Right cardiac atrium (tissue), 5 donors: ENCODE measurements around the gene ROBO1. TPM values are rescaled to one million over a fixed set of nuclear protein-coding genes. Genes with fewer than 3 reads are reported as not detected.

Source experiments
- ATAC-seq, 2 donors: fragments of 200-7000 bp; cut with Tn5 transposase; one replicate each; pipeline versions ENCODE4 v1.8.0 to v1.9.1; 2020; ENCODE audit warnings: moderate library complexity in 2 of 2, mild to moderate bottlenecking in 1 of 2
- DNase-seq, 3 donors: peaks; one replicate each; pipeline ENCODE4 v3.0.0-alpha.2; 2020
- H3K27ac ChIP-seq: one replicate; pipeline ENCODE4 v1.5.1; 2013; ENCODE audit warnings: mild to moderate bottlenecking, low read length, control low read depth, moderate library complexity
- H3K27me3 ChIP-seq: one replicate; pipeline ENCODE4 v1.6.1; 2013; ENCODE audit not compliant: control insufficient read depth, insufficient read depth
- H3K4me1 ChIP-seq: one replicate; pipeline ENCODE4 v1.6.1; 2013; ENCODE audit warnings: low read length; ENCODE audit not compliant: control insufficient read depth, insufficient read depth
- H3K4me3 ChIP-seq: one replicate; pipeline ENCODE4 v1.5.1; 2013; ENCODE audit warnings: low read length, control low read depth
- H3K9me3 ChIP-seq: one replicate; pipeline ENCODE4 v1.6.1; 2013; ENCODE audit warnings: low read length; ENCODE audit not compliant: control insufficient read depth
- WGBS: extraction: QIAGEN DNeasy Blood & Tissue Kit; methylation state at CpG from one replicate; pipeline ENCODE4 v1.1.7; 2013; 5-methylcytosine and 5-hydroxymethylcytosine counted together
- intact Hi-C, 4 donors: fragments of 100-400 bp; cut with DNase I; formaldehyde crosslinking; loops; one replicate each; pipeline versions ENCODE4 v1.11.0 to v1.14.0; 2022 to 2023
- polyA plus RNA-seq: library from polyadenylated mRNA; stranded (reverse); fragments of 200-250 nt; gene quantifications from one replicate; pipeline ENCODE4 v1.2.3, GENCODE V29; 2013
- total RNA-seq, 4 donors: library from RNA; stranded (reverse); fragmentation: NEBNext Ultra II Directional; extraction: Animal tissue kit (Norgen Biotek cat#: 25700); gene quantifications; one replicate each; pipeline ENCODE4 v1.2.1, GENCODE V29; 2021
- donor health status: healthy with polysubstance abuse.
- donor health status: DM: no; HTN: yes; CAD: no.
- donor health status: DM: no; HTN: no; CAD: no.
- donor health status: DM: no; HTN: yes; CAD: no; lungs with severe emphysema.
- donor health status: DM: yes; HTN: yes; CAD: no.

ROBO1 gene
- total and polyA plus RNA-seq, 5 donors, result 5.5 to 16.2 (median 13.5) TPM

DNA sequence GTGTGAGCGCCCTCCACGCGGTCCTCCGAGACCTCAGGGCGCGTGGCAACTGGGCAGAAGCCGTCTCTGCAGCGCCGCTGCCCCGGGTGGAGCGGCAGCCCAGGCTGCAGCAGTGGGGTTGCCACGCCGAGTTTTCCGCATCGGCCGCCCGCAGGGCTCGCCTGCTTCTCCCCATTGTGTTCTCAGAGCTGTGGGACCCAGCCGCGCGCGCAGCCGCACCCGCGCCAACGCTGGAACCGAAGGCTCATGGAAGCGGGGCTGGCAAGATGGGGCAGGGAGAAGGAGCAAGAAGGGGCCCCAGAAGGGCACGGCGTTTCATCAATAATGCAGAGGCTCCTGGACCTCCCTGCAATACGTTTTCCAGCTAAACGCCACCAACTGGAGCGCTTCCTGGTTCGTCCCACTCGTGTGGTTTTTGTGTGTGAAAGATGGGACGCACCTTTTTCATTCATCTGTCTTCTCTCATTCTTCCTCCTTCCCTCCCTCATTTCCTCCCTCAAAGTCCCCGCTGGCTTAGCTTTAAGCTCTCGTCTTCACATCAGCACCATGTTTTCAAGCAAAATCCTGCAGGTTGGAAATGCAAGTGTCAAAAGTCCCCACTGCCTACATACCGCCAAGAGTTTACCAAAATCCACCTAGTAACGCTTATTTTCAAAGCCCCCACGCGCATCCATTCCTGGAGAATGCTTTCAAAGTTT lies 1.2 kb downstream of the ROBO1 start:
- 2% methylated on average over 42 of the region's 42 CpGs for WGBS
- ATAC-seq (no peak), DNase-seq (peak in 1 of 3 donors; percentile 41)
- peak overlapping the region; percentile 9 for H3K4me3 ChIP-seq
- intact Hi-C loops, result no loop called here
- peaks cover 3% of the 10 kb centered on the region for H3K27me3 ChIP-seq
- no peak overlapping the region for H3K27ac ChIP-seq
- peaks cover 3% of the 10 kb centered on the region for H3K4me1 ChIP-seq
- H3K9me3 ChIP-seq, result no peaks in the 10 kb centered on the region

DNA sequence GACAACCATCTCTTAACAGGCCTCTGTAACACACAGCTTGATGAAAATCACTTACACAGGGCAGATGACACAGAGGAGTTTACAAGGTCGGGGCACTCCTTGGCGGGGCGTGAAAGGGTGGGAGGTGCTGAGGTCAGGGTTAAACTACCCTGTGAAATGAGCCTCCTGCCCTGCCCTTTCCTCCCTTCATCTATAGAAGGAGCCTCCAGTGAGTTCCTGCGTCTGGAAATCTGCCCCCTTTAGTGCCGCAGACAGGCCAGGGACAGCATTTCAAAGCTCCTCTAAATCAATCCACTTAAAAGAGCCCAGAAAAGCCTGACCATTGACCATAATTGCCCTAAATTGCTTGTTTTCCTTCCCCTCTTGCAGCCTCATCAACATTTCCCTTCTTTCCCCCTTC lies 1.9 kb downstream of the ROBO1 start:
- intact Hi-C loops, result no loop called here
- peaks cover 3% of the 10 kb centered on the region for H3K4me1 ChIP-seq
- H3K4me3 ChIP-seq, result no peak overlapping the region
- H3K27me3 ChIP-seq, result peaks cover 3% of the 10 kb centered on the region
- WGBS, result 19% methylated on average over 5 of the region's 5 CpGs
- no peak overlapping the region for H3K27ac ChIP-seq
- no peak for DNase-seq
- no peak for ATAC-seq
- H3K9me3 ChIP-seq, result no peaks in the 10 kb centered on the region

DNA sequence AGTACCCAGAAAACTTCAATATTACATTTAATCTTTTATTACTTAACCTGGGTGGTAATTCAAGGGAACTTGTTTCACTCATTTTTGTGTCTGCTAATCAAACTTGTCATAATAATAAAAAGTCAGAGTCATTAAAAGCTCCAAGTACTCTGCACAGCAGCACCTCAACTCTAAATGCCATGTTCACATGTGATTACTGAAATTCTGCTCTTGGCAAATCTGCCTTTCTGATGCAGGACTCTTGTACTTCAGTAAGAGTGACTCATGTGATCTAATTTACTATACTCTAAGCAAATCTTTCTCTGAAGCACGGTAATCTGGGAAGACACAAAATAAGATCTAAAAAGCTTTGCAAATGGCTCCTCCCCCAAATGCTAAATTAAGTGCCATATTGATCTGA lies 6.4 kb downstream of the ROBO1 start:
- intact Hi-C loops, result no loop called here
- H3K4me1 ChIP-seq, result peaks cover 3% of the 10 kb centered on the region
- peaks cover 3% of the 10 kb centered on the region for H3K27me3 ChIP-seq
- no peak for DNase-seq
- no peak overlapping the region for H3K4me3 ChIP-seq
- H3K27ac ChIP-seq, result no peak overlapping the region
- H3K9me3 ChIP-seq, result no peaks in the 10 kb centered on the region
- no peak for ATAC-seq
- 70% methylated on average over 1 of the region's 1 CpG for WGBS

DNA sequence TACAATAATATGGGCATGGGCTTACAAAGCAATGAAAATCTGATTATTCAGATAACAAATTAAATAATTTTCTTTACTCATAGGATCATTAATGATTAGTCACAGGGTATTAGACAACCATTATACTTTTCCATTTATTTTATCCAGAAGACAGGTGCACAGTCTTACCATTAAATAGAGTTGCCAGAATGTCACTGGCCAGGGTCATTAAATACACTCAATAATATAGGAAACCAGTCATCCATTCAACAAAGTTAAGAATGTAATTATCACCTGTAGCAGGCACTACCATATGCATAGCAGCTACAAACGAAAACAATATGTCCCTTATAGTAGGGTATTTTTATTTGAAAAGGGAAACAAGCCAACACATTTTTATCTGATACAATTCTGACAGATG lies 16.1 kb downstream of the ROBO1 start:
- WGBS, result 51% methylated on average over 1 of the region's 1 CpG
- Histone ChIP-seq H3K4me3 (no peak overlapping the region), H3K4me1 (no peaks in the 10 kb centered on the region), H3K27me3 (no peaks in the 10 kb centered on the region), H3K9me3 (no peaks in the 10 kb centered on the region), H3K27ac (no peak overlapping the region)
- DNase-seq, result no peak
- intact Hi-C loops, result no loop called here
- no peak for ATAC-seq

DNA sequence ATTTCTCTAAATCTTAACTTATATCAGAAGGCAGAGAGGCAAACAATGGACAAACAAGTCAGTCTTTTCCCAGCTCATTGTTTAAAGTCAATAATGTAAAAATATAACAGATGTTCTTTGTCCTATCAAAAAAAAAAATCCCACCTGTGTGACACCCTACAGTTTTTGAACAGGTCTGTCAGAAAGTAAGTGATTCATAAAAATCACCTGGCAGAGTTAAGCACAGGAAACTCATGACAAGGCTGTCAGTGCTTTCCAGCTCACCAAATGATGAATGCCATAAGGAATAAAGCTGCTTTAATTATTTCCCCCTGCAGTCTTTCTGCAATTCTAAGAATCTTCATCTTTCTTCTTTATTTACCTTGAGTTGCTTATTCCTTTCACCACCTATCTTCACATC lies 30.3 kb downstream of the ROBO1 start:
- no peaks in the 10 kb centered on the region for H3K4me1 ChIP-seq
- intact Hi-C loops, result no loop called here
- no peak for ATAC-seq

DNA sequence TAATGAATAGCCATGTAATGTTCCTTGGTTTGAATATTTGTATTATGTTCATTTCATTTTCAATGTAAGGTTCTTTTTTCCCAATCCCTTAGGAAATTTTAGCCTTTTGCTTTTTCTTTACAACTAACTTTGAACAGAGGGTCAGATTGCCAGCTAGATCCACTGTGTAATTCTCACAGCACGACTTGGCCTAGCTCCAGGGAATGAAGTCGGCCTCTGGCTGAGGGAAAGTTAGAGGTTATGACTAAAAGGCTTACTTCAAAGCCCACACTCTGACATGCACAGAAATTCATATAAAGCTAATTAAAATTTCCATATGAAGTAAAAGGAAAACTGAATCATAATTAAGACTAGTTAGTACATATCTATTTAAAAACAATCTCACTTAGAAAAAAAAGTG lies 38.7 kb downstream of the ROBO1 start:
- DNase-seq (peak in 1 of 3 donors; percentile 39), ATAC-seq (no peak)
- H3K9me3 ChIP-seq, result no peaks in the 10 kb centered on the region
- 16% methylated on average over 2 of the region's 2 CpGs for WGBS
- H3K27me3 ChIP-seq, result no peaks in the 10 kb centered on the region
- no peaks in the 10 kb centered on the region for H3K4me1 ChIP-seq
- H3K4me3 ChIP-seq, result no peak overlapping the region
- H3K27ac ChIP-seq, result no peak overlapping the region
- intact Hi-C loops, result no loop called here

More for the DNA sequence above, 30.3 kb downstream of the ROBO1 start:
- Histone ChIP-seq H3K9me3 (peaks cover 2% of the 10 kb centered on the region), H3K27me3 (no peaks in the 10 kb centered on the region), H3K27ac (no peak overlapping the region), H3K4me3 (no peak overlapping the region)
- no peak for DNase-seq

DNA sequence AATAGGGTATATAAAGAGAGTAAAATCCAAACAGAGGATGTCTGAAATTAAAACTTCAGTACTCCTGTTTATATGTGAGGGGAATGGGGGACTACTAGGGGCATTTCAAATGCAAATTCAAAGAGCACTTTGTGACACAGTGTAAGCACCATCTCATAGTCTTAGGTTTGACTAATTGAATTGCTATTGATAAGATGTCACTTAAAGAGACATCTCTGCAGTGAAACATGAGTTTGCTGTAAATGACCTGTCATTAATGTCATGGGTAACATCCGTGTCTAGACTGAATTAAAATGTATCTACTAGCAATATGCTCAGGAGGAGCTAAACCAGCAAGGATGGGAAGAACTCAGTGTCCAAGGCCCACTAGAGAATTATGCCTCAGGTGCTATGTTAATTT lies 41.0 kb downstream of the ROBO1 start:
- Histone ChIP-seq H3K27me3 (no peaks in the 10 kb centered on the region), H3K4me1 (no peaks in the 10 kb centered on the region), H3K4me3 (no peak overlapping the region), H3K27ac (no peak overlapping the region), H3K9me3 (no peaks in the 10 kb centered on the region)
- 67% methylated on average over 1 of the region's 1 CpG for WGBS
- intact Hi-C loops, result no loop called here
- DNase-seq (no peak), ATAC-seq (no peak)

DNA sequence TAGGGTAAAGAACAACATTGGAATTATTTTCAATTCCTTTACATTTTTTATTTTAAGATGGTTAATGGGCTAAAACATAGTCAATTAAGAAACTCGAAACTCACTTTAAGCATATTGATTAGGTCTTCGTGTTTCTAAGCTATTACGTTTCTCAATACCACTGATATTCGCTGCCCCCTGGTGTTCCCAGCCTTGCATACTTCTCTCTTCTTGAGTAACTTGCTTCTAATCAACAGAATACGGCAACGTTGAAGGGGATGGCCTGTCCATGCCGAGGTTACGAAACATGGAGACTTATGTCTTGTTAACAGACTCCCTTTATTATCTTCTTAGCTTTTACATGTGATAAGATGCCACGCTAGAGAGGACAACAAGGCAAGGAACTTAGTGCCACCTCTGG lies 43.6 kb downstream of the ROBO1 start:
- Histone ChIP-seq H3K27me3 (no peaks in the 10 kb centered on the region), H3K4me3 (no peak overlapping the region), H3K9me3 (no peaks in the 10 kb centered on the region), H3K4me1 (no peaks in the 10 kb centered on the region), H3K27ac (no peak overlapping the region)
- DNase-seq (no peak), ATAC-seq (no peak)
- intact Hi-C loops, result no loop called here
- WGBS, result 69% methylated on average over 9 of the region's 9 CpGs

DNA sequence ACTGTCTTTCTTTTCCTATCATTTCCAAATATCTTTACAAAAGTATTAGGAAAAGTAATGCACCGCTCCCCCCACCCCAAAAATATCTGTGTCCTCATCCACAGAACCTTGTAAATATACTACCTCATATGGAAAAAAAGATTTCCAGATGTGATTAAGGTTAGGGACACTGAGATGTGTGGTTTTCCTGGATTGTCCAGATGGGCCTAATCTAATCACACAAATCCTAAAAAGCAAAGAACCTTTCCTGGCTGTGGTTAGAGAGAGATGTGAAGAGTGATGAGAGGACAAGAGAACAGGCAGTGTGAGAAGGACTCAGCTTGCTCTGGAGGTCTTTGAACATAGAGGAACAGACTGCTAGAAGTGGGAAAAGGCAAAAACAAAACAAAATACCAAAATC lies 77.7 kb downstream of the ROBO1 start:
- Histone ChIP-seq H3K9me3 (no peaks in the 10 kb centered on the region), H3K27me3 (no peaks in the 10 kb centered on the region), H3K4me3 (no peak overlapping the region), H3K27ac (no peak overlapping the region), H3K4me1 (no peaks in the 10 kb centered on the region)
- WGBS, result 56% methylated on average over 1 of the region's 1 CpG
- intact Hi-C loops, result no loop called here
- DNase-seq, result no peak
- no peak for ATAC-seq

DNA sequence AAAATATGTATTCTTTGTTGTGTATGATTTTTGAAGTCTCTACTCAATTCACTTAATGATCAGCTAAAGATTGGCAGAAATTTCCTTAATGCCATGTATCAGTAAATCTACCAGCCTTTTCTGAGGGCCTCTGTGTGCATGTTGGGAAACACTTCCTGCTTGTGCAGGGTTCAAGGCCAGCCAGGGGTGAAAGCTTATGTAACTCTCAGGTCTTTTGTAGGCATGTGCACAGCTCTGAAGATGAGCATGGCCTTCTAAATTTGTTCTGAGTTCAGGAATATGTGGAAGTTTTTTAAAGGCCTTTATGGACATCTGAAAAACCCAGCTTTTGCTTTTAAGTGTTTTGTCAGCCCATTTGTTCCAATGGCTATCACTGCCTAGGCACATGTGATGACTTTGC lies 82.7 kb downstream of the ROBO1 start:
- H3K4me3 ChIP-seq, result no peak overlapping the region
- no peak for ATAC-seq
- intact Hi-C loops, result no loop called here

DNA sequence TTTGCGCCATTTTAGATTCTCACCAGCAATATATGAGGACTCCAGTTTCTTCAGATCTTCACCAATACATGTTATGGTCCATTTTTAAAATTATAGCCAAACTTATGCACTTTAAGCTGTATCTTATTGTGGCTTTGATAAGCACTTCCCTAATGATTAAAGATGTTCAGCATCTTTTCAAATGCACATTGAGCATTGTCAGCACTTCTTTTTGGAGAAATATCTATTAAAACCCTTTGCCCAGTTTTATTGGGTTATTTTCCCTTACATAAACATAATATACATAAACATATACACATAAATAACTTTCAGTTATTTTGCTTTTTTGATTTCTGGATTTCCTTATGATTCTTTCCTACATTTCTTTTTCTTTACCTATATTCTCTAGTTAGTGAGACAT lies 83.8 kb downstream of the ROBO1 start:
- ATAC-seq, result no peak
- no peak overlapping the region for H3K4me3 ChIP-seq
- no peaks in the 10 kb centered on the region for H3K27me3 ChIP-seq
- WGBS, result 96% methylated on average over 1 of the region's 1 CpG
- intact Hi-C loops, result no loop called here
- H3K9me3 ChIP-seq, result no peaks in the 10 kb centered on the region
- no peaks in the 10 kb centered on the region for H3K4me1 ChIP-seq
- DNase-seq, result no peak
- H3K27ac ChIP-seq, result no peak overlapping the region

More for the DNA sequence above, 82.7 kb downstream of the ROBO1 start:
- Histone ChIP-seq H3K27ac (no peak overlapping the region), H3K4me1 (no peaks in the 10 kb centered on the region), H3K27me3 (no peaks in the 10 kb centered on the region), H3K9me3 (no peaks in the 10 kb centered on the region)
- DNase-seq, result no peak

DNA sequence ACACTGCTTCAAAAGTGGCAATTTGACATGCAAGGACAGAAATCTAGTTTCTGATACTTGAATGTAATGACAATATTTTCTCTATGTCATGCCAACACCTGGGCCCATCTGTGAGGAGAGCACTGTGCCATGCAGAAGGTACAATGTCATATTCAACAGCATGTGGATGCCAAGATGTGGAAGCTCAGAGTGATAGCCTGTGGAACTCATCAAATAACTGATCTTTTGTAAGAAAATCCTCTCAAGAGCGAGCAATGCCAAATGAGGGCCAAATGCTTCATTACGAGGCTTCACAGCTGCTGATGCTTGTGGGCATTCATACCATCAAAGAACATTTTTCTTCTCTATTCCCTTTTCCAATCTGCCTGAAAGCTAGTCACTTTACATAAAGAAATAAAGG lies 95.1 kb downstream of the ROBO1 start:
- H3K27ac ChIP-seq, result no peak overlapping the region
- no peak overlapping the region for H3K4me3 ChIP-seq
- intact Hi-C loops, result no loop called here
- 74% methylated on average over 2 of the region's 2 CpGs for WGBS
- ATAC-seq (no peak), DNase-seq (no peak)
- H3K27me3 ChIP-seq, result no peaks in the 10 kb centered on the region
- no peaks in the 10 kb centered on the region for H3K9me3 ChIP-seq
- no peaks in the 10 kb centered on the region for H3K4me1 ChIP-seq
